ENCODE measurements around the gene TRIM61. TPM values are rescaled to one million over a fixed set of nuclear protein-coding genes. Genes with fewer than 3 reads are reported as not detected.

Gene TRIM61
- total RNA-seq, 2 experiments from 2014 or later, result 0.22 to 0.47 TPM

DNA sequence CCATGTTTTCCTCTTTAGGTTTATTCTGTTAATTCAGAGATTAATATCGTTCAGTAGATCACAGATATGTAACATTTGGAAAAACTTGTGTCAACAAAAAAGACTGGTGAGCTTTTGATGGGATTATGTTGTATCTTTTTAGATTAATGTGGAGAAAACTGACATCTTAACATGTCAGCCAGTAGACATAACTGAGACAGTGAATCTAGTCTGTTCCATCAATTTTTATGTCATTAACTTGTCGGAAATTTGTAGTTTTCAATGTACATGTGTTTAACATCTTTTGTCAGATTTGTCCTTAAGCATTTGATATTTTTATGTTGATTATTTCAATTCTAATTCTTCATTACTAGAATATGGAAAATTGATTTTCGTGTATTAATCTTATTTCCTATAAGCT, 58.5 kb downstream of the TRIM61 start:
- no peaks in the 10 kb centered on the region for H3K4me1 Mint-ChIP-seq (ENCODE audit: low read depth)
- Histone ChIP-seq H3K27me3 (ENCODE audit: control insufficient read depth in 1 of 2, insufficient read depth in 2 of 2, low read length in 2 of 2) (no peaks in the 10 kb centered on the region), H3K27ac (ENCODE audit: low read depth in 1 of 2, low read length in 2 of 2) (no peak overlapping the region), H3K4me1 (ENCODE audit: insufficient read depth, low read length) (no peaks in the 10 kb centered on the region), H3K9me3 (ENCODE audit: control insufficient read depth in 1 of 2, insufficient read depth in 1 of 2, low read length in 2 of 2) (no peaks in the 10 kb centered on the region), H3K36me3 (ENCODE audit: insufficient read depth, low read length) (no peaks in the 10 kb centered on the region), H3K4me3 (ENCODE audit: low read length) (no peak overlapping the region)
- peaks cover 5% of the 10 kb centered on the region for H3K27me3 Mint-ChIP-seq
- H3K4me3 Mint-ChIP-seq, result no peak overlapping the region
- ATAC-seq (ENCODE audit: poor library complexity) (no peak), DNase-seq (no peak)
- POLR2A ChIA-PET, result no interaction called here
- CTCF ChIA-PET, result no interaction called here
- H3K27ac Mint-ChIP-seq, result no peak overlapping the region
- no peaks in the 10 kb centered on the region for H3K36me3 Mint-ChIP-seq (ENCODE audit: low read depth)
- H3K9me3 Mint-ChIP-seq, result peaks cover 2% of the 10 kb centered on the region
- TF ChIP-seq, protein P1, sequence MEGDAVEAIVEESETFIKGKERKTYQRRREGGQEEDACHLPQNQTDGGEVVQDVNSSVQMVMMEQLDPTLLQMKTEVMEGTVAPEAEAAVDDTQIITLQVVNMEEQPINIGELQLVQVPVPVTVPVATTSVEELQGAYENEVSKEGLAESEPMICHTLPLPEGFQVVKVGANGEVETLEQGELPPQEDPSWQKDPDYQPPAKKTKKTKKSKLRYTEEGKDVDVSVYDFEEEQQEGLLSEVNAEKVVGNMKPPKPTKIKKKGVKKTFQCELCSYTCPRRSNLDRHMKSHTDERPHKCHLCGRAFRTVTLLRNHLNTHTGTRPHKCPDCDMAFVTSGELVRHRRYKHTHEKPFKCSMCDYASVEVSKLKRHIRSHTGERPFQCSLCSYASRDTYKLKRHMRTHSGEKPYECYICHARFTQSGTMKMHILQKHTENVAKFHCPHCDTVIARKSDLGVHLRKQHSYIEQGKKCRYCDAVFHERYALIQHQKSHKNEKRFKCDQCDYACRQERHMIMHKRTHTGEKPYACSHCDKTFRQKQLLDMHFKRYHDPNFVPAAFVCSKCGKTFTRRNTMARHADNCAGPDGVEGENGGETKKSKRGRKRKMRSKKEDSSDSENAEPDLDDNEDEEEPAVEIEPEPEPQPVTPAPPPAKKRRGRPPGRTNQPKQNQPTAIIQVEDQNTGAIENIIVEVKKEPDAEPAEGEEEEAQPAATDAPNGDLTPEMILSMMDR (IDR thresholded peaks at IDR 0.05), result no peak
- intact Hi-C loops (cut with DNase I, micrococcal nuclease), result no loop called here

Other genes starting within 250 kb of the TRIM61 start
- not detected for gene SMIM31, start 223.5 kb downstream of the TRIM61 start, total RNA-seq
- gene APELA, start 100.5 kb downstream of the TRIM61 start, total RNA-seq, result not detected
- not detected for gene TRIM60, start 54.3 kb upstream of the TRIM61 start, total RNA-seq
- gene TRIM75, start 76.2 kb upstream of the TRIM61 start, total RNA-seq, result not detected
- 1 to 10 TPM; 4.6 to 4.7 TPM for gene TMEM192, start 135.2 kb upstream of the TRIM61 start, total RNA-seq
- 10 to 100 TPM; 19.9 to 20.0 TPM for gene KLHL2, start 229.9 kb upstream of the TRIM61 start, total RNA-seq

All from CD4-positive, alpha-beta T cell (primary cell).